SK-N-SH treated with all-trans-retinoic acid at 6 μM for 48 hours (cell line): ENCODE results near the gene UNC45B.

ENCODE experiments used
- PPARA ChIP-seq: fragments of 250-450 bp; sonication (Bioruptor Pico); IDR thresholded peaks from 2 replicates; pipeline ENCODE4 v1.5.0; 2020; ENCODE audit warnings: mild to moderate bottlenecking, borderline replicate concordance
- TF ChIP-seq, protein P1 (sequence below): fragments of 250-450 bp; sonication (Bioruptor Pico); IDR thresholded peaks from 2 replicates; pipeline ENCODE4 v1.5.1; 2021; ENCODE audit warnings: mild to moderate bottlenecking, moderate library complexity

DNA sequence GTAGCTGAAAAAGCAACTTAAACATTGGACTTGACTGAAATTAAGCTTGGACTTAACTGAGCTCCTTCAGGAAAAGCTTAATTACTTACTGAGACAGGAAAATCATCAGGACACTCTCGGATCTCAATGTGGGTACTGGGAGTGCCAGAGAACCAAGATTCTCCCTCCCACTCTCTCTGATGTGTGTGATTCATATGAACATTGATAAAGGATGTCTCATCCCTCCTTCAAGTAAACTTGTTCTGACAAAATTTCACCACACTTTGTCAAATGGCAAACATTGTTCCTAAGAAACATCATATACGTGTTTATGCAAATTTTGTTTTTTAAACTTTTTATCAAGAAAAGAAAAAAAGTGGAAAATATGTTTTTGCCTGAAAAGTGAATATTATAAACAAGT is 91.2 kb downstream of the UNC45B start:
- TF ChIP-seq PPARA (CRISPR knock-in tag) = no peak
- TF ChIP-seq, protein P1, sequence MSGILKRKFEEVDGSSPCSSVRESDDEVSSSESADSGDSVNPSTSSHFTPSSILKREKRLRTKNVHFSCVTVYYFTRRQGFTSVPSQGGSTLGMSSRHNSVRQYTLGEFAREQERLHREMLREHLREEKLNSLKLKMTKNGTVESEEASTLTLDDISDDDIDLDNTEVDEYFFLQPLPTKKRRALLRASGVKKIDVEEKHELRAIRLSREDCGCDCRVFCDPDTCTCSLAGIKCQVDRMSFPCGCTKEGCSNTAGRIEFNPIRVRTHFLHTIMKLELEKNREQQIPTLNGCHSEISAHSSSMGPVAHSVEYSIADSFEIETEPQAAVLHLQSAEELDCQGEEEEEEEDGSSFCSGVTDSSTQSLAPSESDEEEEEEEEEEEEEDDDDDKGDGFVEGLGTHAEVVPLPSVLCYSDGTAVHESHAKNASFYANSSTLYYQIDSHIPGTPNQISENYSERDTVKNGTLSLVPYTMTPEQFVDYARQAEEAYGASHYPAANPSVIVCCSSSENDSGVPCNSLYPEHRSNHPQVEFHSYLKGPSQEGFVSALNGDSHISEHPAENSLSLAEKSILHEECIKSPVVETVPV = no peak
